Measurements from ENCODE around the gene PEMT. TPM values are rescaled to one million over a fixed set of nuclear protein-coding genes. Genes with fewer than 3 reads are reported as not detected.
"Not testable (repeated sequence)": the region's sequence is repeated elsewhere in the genome, so short reads cannot be mapped to it uniquely, and the experiment has no call there.

The PEMT gene
- 37.1 TPM for polyA plus RNA-seq (2013, experiment 1 of 2; ENCODE audit: insufficient read length)
- polyA plus RNA-seq (2013, experiment 2 of 2; ENCODE audit: insufficient read length), result 32.5 TPM

DNA sequence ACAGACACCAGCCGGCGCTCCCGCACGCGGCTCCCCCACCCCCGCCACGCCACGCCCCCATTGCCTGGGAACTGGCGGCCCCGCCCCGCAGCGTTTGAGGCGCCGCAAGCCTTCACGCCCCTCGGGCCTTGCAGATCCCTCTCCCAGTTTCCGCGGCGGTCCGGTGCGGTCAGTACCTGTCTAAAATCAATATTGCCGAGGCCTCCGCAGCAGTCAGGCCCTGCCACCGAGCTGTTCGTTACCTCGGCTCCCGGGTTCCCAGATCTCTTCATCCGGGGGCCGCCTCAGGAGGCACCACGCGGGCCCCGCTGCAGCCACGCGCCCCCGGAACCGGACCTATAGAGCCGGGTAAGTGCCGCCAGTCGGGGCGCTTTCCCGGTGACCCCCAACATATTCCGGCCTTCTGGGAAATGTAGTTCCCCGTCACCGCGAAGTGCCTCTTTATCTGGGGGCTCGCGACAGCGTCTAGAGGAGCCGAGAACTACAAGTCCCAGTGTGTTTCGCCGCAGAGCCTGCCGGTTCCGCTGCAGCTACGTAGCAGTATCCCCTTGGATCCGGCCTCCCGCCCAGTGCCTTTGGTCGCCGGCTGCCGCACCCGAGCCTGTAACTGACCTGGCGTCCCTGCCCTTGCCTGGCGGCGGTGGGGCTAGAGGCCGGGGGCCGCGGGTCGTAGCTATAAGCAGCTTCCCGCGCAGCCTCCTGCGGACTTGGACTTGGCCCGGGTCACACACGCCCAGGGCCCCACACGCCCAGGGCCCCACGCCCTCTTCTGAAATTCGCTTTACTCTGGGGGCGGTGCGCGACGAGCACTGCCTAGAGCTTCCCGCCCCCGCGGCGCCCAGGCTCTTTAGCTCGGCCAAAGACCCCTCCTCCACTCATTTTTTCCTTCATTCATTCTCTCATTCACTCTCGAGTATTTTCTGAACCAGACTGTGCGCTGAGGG is at the start of gene PEMT:
Gene PEMT (minus strand): TSS at position 354 of the 944 bp plus-strand sequence. CDS start 82 bp downstream, at position 272.
- peak; percentile 99 for DNase-seq

- DNase-seq, result not testable (repeated sequence)
These were observed 48.3 kb upstream of the PEMT start for GRCh38 chr17:17639661-17640270.

GRCh38 chr17:17638467-17638866 is 47.0 kb upstream of the PEMT start:
- DNase-seq, result no peak

DNA sequence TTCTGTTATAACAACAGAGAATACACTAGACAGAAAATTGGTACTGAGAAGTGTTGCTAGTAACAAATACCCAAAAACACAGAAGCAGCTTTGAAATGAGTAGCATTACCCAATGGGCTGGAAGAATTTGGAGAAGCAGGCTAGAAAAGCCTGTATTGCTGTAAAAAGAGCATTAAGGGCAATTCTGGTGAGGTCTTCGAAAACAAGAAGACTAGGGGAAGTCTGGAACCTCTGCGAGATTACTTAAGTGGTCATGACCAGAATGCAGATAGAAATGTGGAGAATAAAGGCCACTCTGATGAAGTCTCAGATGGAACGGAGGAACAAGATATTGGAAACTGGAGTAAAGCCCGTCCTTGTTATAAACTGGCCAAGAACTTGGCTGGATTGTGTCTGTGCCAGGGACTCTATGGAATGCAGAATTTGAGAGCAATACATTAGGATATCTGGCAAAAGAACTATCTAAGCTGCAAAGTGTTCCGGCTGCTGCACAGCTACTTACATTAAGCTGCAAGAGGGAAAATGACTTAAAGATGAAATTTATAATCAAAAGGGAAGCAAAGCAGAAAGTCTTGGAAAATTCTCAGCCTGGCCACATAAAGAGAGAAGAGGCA is 44.9 kb upstream of the PEMT start:
- no peak for DNase-seq

DNA sequence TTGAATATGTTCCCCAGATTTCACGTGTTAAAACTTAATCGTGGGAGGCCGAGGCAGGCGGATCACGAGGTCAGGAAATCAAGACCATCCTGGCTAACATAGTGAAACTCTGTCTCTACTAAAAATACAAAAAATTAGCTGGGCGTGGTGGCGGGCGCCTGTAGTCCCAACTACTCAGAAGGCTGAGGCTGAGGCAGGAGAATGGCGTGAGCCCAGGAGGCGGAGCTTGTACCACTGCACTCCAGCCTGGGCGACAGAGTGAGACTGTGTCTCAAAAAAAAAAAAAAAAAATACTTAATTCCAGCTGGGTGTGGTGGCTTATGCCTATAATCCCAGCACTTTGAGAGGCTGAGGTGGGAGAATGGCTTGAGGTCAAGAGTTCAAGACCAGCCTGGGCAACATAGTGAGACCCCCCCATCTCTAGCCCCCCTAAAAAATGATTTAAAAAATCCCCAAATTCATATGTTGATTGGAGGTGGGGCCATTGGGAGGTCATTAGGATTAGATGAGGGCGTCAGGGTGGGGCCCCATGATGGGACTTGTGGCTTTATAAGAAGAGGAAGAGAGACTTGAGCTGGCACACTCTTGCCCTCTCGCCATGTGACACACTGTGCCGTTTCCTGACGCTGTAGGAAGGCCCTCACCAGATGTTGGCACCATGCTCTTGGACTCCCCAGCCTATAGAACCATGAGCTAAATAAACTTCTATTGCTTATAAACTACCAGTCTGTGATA is 44.2 kb upstream of the PEMT start:
- DNase-seq, result not testable (repeated sequence)

DNA sequence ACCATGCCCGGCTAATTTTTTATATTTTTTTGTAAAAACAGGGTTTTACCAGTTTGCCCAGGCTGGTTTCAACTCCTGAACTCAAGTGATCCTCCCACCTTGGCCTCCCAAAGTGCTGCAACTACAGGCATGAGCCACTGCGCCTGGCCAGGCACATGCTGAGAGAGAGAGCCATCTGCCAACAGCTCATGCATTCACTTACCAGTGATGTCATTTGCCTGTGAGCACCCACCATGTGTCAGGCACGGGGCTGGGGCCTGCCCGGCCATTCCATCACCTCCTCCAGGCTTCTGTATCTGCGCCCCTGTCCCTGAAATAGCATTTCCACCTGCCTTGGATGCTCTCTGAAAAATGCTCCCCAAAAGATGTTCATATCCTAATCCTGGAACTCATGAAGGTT is 43.6 kb upstream of the PEMT start:
- DNase-seq, result no peak

- DNase-seq, result no peak
These were observed 41.8 kb upstream of the PEMT start for GRCh38 chr17:17633310-17633709.

- DNase-seq, result not testable (repeated sequence)
These were observed 41.2 kb upstream of the PEMT start for GRCh38 chr17:17632690-17633089.

GRCh38 chr17:17628388-17629008 is 37.0 kb upstream of the PEMT start:
- no peak for DNase-seq

- DNase-seq, result no peak
These were observed 35.3 kb upstream of the PEMT start for GRCh38 chr17:17626840-17627239.

GRCh38 chr17:17626151-17626805 is 34.8 kb upstream of the PEMT start:
- DNase-seq, result no peak

GRCh38 chr17:17624741-17625140 is 33.2 kb upstream of the PEMT start:
- DNase-seq, result no peak

DNA sequence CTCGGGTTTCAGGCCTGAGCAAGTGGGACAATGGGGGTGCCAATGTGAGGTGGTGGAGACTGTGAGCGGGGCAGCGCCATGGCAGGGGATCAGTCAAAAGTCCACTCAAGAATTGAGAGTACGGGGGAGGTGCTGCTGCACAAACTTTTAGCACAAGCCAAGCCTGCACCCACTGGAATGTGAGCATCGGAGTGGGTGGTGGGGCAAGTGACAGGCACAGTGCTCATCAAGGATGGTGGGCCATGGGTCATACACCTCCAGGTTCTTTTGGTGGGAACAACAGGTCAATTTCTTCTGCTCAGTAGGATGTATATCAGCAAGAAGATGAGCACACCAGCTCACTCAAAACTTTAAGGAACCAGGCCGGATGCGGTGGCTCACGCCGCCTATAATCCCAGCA is 32.4 kb upstream of the PEMT start:
- DNase-seq, result no peak

GRCh38 chr17:17621254-17621653 is 29.7 kb upstream of the PEMT start:
- no peak for DNase-seq

- DNase-seq, result peak; percentile 64
These were observed 22.2 kb upstream of the PEMT start for GRCh38 chr17:17613708-17614114.

- DNase-seq, result no peak
These were observed 20.8 kb upstream of the PEMT start for GRCh38 chr17:17612085-17613022.

GRCh38 chr17:17609121-17609520 is 17.6 kb upstream of the PEMT start:
- DNase-seq, result no peak

DNA sequence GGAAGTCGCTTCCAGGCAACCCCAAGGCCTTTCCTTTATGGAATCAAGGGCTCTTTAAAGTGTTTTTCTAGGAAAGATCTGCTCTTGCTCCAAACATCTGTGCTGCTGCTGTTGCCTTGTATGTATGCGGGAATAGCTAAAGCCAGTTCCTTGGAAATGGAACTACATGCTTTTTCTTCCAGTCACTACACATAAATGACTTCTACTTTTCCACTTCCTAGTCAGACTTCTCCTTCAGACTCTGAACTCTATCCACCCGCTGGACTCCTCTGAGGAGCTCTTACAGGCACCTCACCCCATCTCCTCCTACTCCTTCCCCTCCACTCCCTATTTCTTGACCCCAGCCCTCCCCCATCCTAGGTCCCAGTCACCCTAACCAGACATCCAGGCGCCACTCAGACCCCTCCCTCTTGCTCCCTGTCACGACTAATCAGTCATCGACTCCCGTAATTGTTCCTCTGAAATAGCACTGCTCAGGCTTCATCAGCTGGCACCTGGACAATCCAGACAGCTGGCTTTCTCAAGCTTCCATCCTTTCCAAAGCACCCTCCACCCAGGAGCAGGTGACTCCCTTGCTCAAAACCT is 15.0 kb upstream of the PEMT start:
- DNase-seq, result no peak

- DNase-seq, result peak; percentile 67
These were observed 14.2 kb upstream of the PEMT start for GRCh38 chr17:17605729-17606088.
